HEK293 (cell line): ENCODE measurements around the gene SPCS2.

ENCODE experiments used
- CTCF ChIA-PET: fragments of 350-600 bp; formaldehyde crosslinking; extraction: SDS; loops from one replicate; lab custom pipeline; 2021; ENCODE audit warnings: antibody characterized with exemption; lab: Yijun Ruan, JAX
- POLR2A ChIA-PET: fragments of 300-600 bp; formaldehyde crosslinking; extraction: SDS; loops from one replicate; lab custom pipeline; 2020; ENCODE audit warnings: antibody characterized with exemption, inconsistent platforms; lab: Yijun Ruan, JAX
- H3K27ac ChIP-seq: fragments of 200-500 bp; sonication (Bioruptor generic); 2 replicates; pipeline ENCODE4 v1.5.1; 2014; ENCODE audit warnings: low read depth, low read length, control low read depth, inconsistent platforms; ENCODE audit errors: extremely low read depth
- H3K36me3 ChIP-seq, 2 experiments: fragments of 200-500 bp in 1 of 2; sonication (Bioruptor generic) in 1 of 2; 1 replicate in 1 of 2; 2 replicates in 1 of 2; pipeline ENCODE4 v1.5.1; 2014 to 2017; ENCODE audit warnings: inconsistent platforms in 2 of 2, low read length in 2 of 2; ENCODE audit not compliant: control insufficient read depth in 2 of 2, insufficient read depth in 1 of 2
- H3K4me1 ChIP-seq: fragments of 200-500 bp; sonication (Bioruptor generic); 2 replicates; pipeline ENCODE4 v1.5.1; 2014; ENCODE audit warnings: mild to moderate bottlenecking, low read length, inconsistent platforms; ENCODE audit not compliant: control insufficient read depth, insufficient read depth
- H3K4me3 ChIP-seq: 2 replicates; pipeline ENCODE4 v1.5.1; 2011; ENCODE audit warnings: low read depth, mild to moderate bottlenecking, control low read depth, low read length, moderate library complexity
- H3K9me3 ChIP-seq: fragments of 200-500 bp; sonication (Bioruptor generic); 2 replicates; pipeline ENCODE4 v1.5.1; 2014; ENCODE audit warnings: low read depth, low read length, inconsistent platforms; ENCODE audit not compliant: control insufficient read depth, insufficient read depth
- AEBP2 ChIP-seq: fragments of 450-650 bp; formaldehyde crosslinking; IDR thresholded peaks from 2 replicates; pipeline ENCODE4 v1.5.1; 2016; ENCODE audit warnings: missing biosample characterization, missing genetic modification characterization, borderline replicate concordance
- BCL11A ChIP-seq: fragments of 450-650 bp; formaldehyde crosslinking; IDR thresholded peaks from 2 replicates; pipeline ENCODE4 v1.5.1; 2016; ENCODE audit warnings: low read depth, missing biosample characterization, missing genetic modification characterization
- SCRT1 ChIP-seq: fragments of 450-650 bp; formaldehyde crosslinking; IDR thresholded peaks from 2 replicates; pipeline ENCODE4 v1.5.1; 2016; ENCODE audit warnings: missing biosample characterization, missing genetic modification characterization, borderline replicate concordance
- SCRT2 ChIP-seq: fragments of 450-650 bp; formaldehyde crosslinking; IDR thresholded peaks from 2 replicates; pipeline ENCODE4 v1.5.1; 2016; ENCODE audit warnings: missing biosample characterization, missing genetic modification characterization
- WT1 ChIP-seq: fragments of 450-650 bp; formaldehyde crosslinking; IDR thresholded peaks from 2 replicates; pipeline ENCODE4 v1.5.1; 2016; ENCODE audit warnings: missing biosample characterization, missing genetic modification characterization
- ZBTB20 ChIP-seq: fragments of 450-650 bp; formaldehyde crosslinking; IDR thresholded peaks from 2 replicates; pipeline ENCODE4 v1.5.1; 2016; ENCODE audit warnings: missing biosample characterization, missing genetic modification characterization
- ZBTB21 ChIP-seq: fragments of 450-650 bp; formaldehyde crosslinking; IDR thresholded peaks from 2 replicates; pipeline ENCODE4 v1.5.1; 2017; ENCODE audit warnings: missing biosample characterization, missing genetic modification characterization
- ZFP3 ChIP-seq: fragments of 450-650 bp; formaldehyde crosslinking; IDR thresholded peaks from 2 replicates; pipeline ENCODE4 v1.5.1; 2016; ENCODE audit warnings: low read depth, missing biosample characterization, missing genetic modification characterization
- ZFP41 ChIP-seq: fragments of 450-650 bp; formaldehyde crosslinking; IDR thresholded peaks from 2 replicates; pipeline ENCODE4 v1.5.1; 2016; ENCODE audit warnings: missing biosample characterization, missing genetic modification characterization, borderline replicate concordance
- ZNF114 ChIP-seq: fragments of 450-650 bp; formaldehyde crosslinking; IDR thresholded peaks from 2 replicates; pipeline ENCODE4 v1.5.0; 2017; ENCODE audit warnings: missing biosample characterization, missing genetic modification characterization
- ZNF19 ChIP-seq: fragments of 450-650 bp; formaldehyde crosslinking; IDR thresholded peaks from 2 replicates; pipeline ENCODE4; 2016; ENCODE audit warnings: missing biosample characterization, missing genetic modification characterization, low read depth
- ZNF24 ChIP-seq: fragments of 450-650 bp; formaldehyde crosslinking; IDR thresholded peaks from 2 replicates; pipeline ENCODE4 v1.5.1; 2016; ENCODE audit warnings: missing biosample characterization, missing genetic modification characterization
- ZNF26 ChIP-seq: fragments of 450-650 bp; formaldehyde crosslinking; IDR thresholded peaks from 2 replicates; pipeline ENCODE4 v1.5.1; 2016; ENCODE audit warnings: missing biosample characterization, missing genetic modification characterization
- ZNF266 ChIP-seq: fragments of 450-650 bp; formaldehyde crosslinking; IDR thresholded peaks from 2 replicates; pipeline ENCODE4 v1.5.1; 2016; ENCODE audit warnings: missing biosample characterization, missing genetic modification characterization, low read depth
- ZNF280C ChIP-seq: fragments of 450-650 bp; formaldehyde crosslinking; IDR thresholded peaks from 2 replicates; pipeline ENCODE4 v1.5.1; 2016; ENCODE audit warnings: missing biosample characterization, missing genetic modification characterization
- ZNF280D ChIP-seq: fragments of 450-650 bp; formaldehyde crosslinking; IDR thresholded peaks from 2 replicates; pipeline ENCODE4 v1.5.1; 2016; ENCODE audit warnings: missing biosample characterization, missing genetic modification characterization
- ZNF37A ChIP-seq: fragments of 450-650 bp; IDR thresholded peaks from 2 replicates; pipeline ENCODE4 v1.5.1; 2018; ENCODE audit warnings: missing biosample characterization, missing genetic modification characterization
- ZNF48 ChIP-seq: fragments of 450-650 bp; formaldehyde crosslinking; IDR thresholded peaks from 2 replicates; pipeline ENCODE4 v1.5.1; 2016; ENCODE audit warnings: missing biosample characterization, missing genetic modification characterization
- ZNF488 ChIP-seq: fragments of 450-650 bp; formaldehyde crosslinking; IDR thresholded peaks from 2 replicates; pipeline ENCODE4 v1.5.1; 2016; ENCODE audit warnings: missing biosample characterization, missing genetic modification characterization
- ZNF544 ChIP-seq: fragments of 450-650 bp; formaldehyde crosslinking; IDR thresholded peaks from 2 replicates; pipeline ENCODE4 v1.5.0; 2017; ENCODE audit warnings: missing biosample characterization, missing genetic modification characterization
- ZNF707 ChIP-seq: fragments of 450-650 bp; formaldehyde crosslinking; IDR thresholded peaks from 2 replicates; pipeline ENCODE4 v1.5.1; 2016; ENCODE audit warnings: missing biosample characterization, missing genetic modification characterization
- ZNF843 ChIP-seq: fragments of 450-650 bp; formaldehyde crosslinking; IDR thresholded peaks from 2 replicates; pipeline ENCODE4 v1.5.1; 2016; ENCODE audit warnings: missing biosample characterization, missing genetic modification characterization
- ZSCAN18 ChIP-seq: fragments of 450-650 bp; formaldehyde crosslinking; IDR thresholded peaks from 2 replicates; pipeline ENCODE4 v1.5.1; 2016; ENCODE audit warnings: missing biosample characterization, missing genetic modification characterization
- ZSCAN23 ChIP-seq: fragments of 450-650 bp; formaldehyde crosslinking; IDR thresholded peaks from 2 replicates; pipeline ENCODE4 v1.5.1; 2016; ENCODE audit warnings: missing biosample characterization, missing genetic modification characterization
- ZSCAN30 ChIP-seq: fragments of 450-650 bp; IDR thresholded peaks from 2 replicates; pipeline ENCODE4 v1.5.1; 2018; ENCODE audit warnings: missing biosample characterization, mild to moderate bottlenecking, missing genetic modification characterization, moderate library complexity
- ZXDB ChIP-seq: fragments of 450-650 bp; formaldehyde crosslinking; IDR thresholded peaks from 2 replicates; pipeline ENCODE4 v1.5.1; 2016; ENCODE audit warnings: missing biosample characterization, missing genetic modification characterization

The SPCS2 gene

GRCh38 chr11:75023446-75024067, 74.5 kb downstream of the SPCS2 start:
- no peaks in the 10 kb centered on the region for H3K4me1 ChIP-seq
- H3K9me3 ChIP-seq, result no peaks in the 10 kb centered on the region
- TF ChIP-seq ZSCAN23 (tag by site-specific recombination) (no peak), ZNF24 (tag by site-specific recombination) (no peak), ZNF843 (tag by site-specific recombination) (no peak), ZFP41 (tag by site-specific recombination) (no peak), ZSCAN18 (tag by site-specific recombination) (no peak), ZNF48 (tag by site-specific recombination) (no peak), ZBTB21 (tag by site-specific recombination) (no peak), ZXDB (tag by site-specific recombination) (no peak), ZNF707 (no peak), BCL11A (no peak), SCRT2 (tag by site-specific recombination) (no peak), ZNF280D (tag by site-specific recombination) (no peak), ZNF280C (tag by site-specific recombination) (no peak), ZNF19 (no peak), ZNF266 (tag by site-specific recombination) (no peak), SCRT1 (tag by site-specific recombination) (no peak), ZSCAN30 (no peak)
- TF ChIP-seq, all 188 proteins: peak for 0
- Histone ChIP-seq H3K4me3 (no peak overlapping the region), H3K27ac (no peak overlapping the region), H3K36me3 (no peaks in the 10 kb centered on the region)
- CTCF ChIA-PET, result interaction anchor here (0.7 to 8.8 kb wide), 22 partner anchors 8 to 234 kb away, joined by 3 to 90 read pairs (median 6); partner anchors contain the start of gene TPBGL
- POLR2A ChIA-PET, result no interaction called here

- H3K9me3 ChIP-seq, result no peaks in the 10 kb centered on the region
- H3K27ac ChIP-seq, result no peak overlapping the region
- no peaks in the 10 kb centered on the region for H3K4me1 ChIP-seq
- H3K36me3 ChIP-seq, result no peaks in the 10 kb centered on the region
- ChIA-PET POLR2A (no interaction called here), CTCF (interaction anchor here (0.7 to 8.8 kb wide), 10 partner anchors 8 to 233 kb away, joined by 3 to 90 read pairs (median 22); partner anchors contain the start of gene TPBGL)
- H3K4me3 ChIP-seq, result no peak overlapping the region
- TF ChIP-seq WT1 (tag by site-specific recombination), result no peak
- TF ChIP-seq ZFP3, result no peak
- TF ChIP-seq ZNF48 (tag by site-specific recombination), result no peak
- TF ChIP-seq ZNF114 (tag by site-specific recombination), result no peak
- no peak for TF ChIP-seq ZNF544 (tag by site-specific recombination)
- TF ChIP-seq ZBTB20 (tag by site-specific recombination), result no peak
- TF ChIP-seq ZNF37A, result no peak
- TF ChIP-seq ZNF26 (tag by site-specific recombination), result no peak
- no peak for TF ChIP-seq ZNF488 (tag by site-specific recombination)
- TF ChIP-seq ZNF24 (tag by site-specific recombination), result no peak
- TF ChIP-seq AEBP2 (tag by site-specific recombination), result no peak
Measured at GRCh38 chr11:75024068-75024449, 75.0 kb downstream of the SPCS2 start.
